ENCODE data around the gene ALDH2. TPM values are rescaled to one million over a fixed set of nuclear protein-coding genes. Genes with fewer than 3 reads are reported as not detected.

Gene ALDH2
- total RNA-seq, 4 donors from 2014 or later, result 70.2 to 120 (median 95.3) TPM

DNA sequence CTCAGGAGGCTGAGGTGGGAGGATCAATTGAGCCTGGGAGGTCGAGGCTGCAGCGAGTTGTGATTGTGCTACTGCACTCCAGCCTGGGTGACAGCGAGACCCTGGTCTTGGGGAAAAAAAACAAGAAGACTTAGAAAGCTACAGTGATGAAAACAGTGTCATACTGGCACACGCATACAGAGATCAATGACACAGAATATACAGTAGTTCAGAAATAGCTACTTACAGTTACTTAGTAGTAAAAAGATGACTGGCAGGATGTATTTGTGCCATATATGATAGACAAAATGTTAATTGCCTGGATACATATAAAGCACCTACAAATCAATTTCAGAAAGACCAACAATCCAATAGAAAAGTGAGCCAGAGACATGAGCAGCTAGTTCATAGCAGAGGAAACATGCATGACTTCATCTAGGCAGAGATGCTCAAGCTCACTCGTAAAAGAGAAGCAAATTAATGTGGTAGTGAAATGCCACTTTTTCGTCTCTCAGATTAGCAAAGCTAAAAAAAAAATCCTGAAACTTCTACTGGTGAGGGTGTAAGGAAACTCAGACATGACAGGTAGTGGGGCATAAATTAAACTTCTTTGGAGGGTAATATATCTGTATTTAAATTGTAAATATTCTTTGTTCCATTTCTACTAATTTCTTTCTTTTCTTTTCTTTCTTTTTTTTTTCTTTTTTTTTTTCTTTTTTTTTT, 2.5 kb upstream of the ALDH2 start:
- H3K9me3 ChIP-seq, result no peaks in the 10 kb centered on the region
- TF ChIP-seq POLR2A (IDR thresholded peaks at IDR 0.05), result no peak
- no peak for TF ChIP-seq EP300 (IDR thresholded peaks at IDR 0.05)
- no peak for TF ChIP-seq CTCF (IDR thresholded peaks at IDR 0.05)
- H3K4me1 ChIP-seq, result peaks cover 0 to 25% (median 15%) of the 10 kb centered on the region in 4 donors
- no peaks in the 10 kb centered on the region for H3K36me3 ChIP-seq
- DNase-seq (ENCODE audit: low spot score in 2 of 2), result no peak
- no peak overlapping the region for H3K4me3 ChIP-seq
- 58 to 59% methylated on average over 6 of the region's 6 CpGs for WGBS, 2 donors
- H3K27me3 ChIP-seq, result no peaks in the 10 kb centered on the region
- H3K27ac ChIP-seq, result no peak overlapping the region

- H3K4me1 ChIP-seq, result peaks cover 0 to 38% (median 16%) of the 10 kb centered on the region in 4 donors
- H3K36me3 ChIP-seq, result peaks cover 0 to 6% (median 0%) of the 10 kb centered on the region in 3 donors
- whole genome bisulfite sequencing, 2 donors, result 9 to 10% methylated on average over 18 of the region's 18 CpGs
- DNase-seq (ENCODE audit: low spot score in 2 of 2), result no peak
- no peak for TF ChIP-seq POLR2A (IDR thresholded peaks at IDR 0.05)
- TF ChIP-seq CTCF (IDR thresholded peaks at IDR 0.05), result no peak
- TF ChIP-seq EP300 (IDR thresholded peaks at IDR 0.05), result no peak
- H3K27ac ChIP-seq, result peak overlapping the region; percentile 60 to 91 (median 88)
- H3K9me3 ChIP-seq, result no peaks in the 10 kb centered on the region
- peak overlapping the region; percentile 65 to 88 (median 80) for H3K4me3 ChIP-seq
- H3K27me3 ChIP-seq, result no peaks in the 10 kb centered on the region
These were observed 827 bp downstream of the ALDH2 start for GRCh38 chr12:111767362-111768158.

DNA sequence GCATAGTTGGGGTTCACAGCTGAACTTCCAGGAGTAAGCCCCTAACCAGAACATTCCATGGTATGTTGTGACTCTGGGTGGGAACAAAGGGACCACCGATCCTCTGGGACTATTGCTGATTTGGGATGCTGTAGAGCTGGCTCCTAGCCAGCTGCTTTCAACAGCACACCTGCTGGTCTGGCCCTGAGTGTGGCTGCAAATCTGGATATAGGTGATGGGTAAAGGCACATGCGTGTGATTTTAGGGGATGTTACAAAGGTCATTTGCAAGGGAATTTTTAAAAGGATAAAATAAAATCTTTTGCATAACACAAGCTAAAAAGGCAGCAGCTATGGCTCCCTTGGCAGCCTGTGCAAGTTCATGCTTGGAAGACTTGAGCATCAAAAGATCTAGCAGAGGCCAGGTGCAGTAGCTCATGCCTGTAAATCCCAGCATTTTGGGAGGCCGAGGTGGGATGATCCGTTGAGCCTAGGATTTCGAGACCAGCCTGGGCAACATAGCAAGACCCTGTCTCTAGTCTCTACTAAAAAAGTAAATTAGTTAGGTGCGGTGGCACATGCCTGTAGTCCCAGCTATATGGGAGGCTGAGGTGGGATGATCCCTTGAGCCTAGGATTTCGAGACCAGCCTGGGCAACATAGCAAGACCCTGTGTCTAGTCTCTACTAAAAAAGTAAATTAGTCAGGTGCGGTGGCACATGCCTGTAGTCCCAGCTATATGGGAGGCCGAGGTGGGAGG, 1.6 kb downstream of the ALDH2 start:
- H3K9me3 ChIP-seq, result no peaks in the 10 kb centered on the region
- H3K36me3 ChIP-seq, result peaks cover 0 to 6% (median 0%) of the 10 kb centered on the region in 3 donors
- WGBS, 2 donors, result 89 to 90% methylated on average over 9 of the region's 9 CpGs
- peaks cover 0 to 45% (median 23%) of the 10 kb centered on the region in 4 donors for H3K4me1 ChIP-seq
- DNase-seq (ENCODE audit: low spot score in 2 of 2), result no peak
- peak overlapping the region in 3 of 4 donors; percentile 87 to 91 (median 89) for H3K27ac ChIP-seq
- no peaks in the 10 kb centered on the region for H3K27me3 ChIP-seq
- peak overlapping the region; percentile 65 to 88 (median 80) for H3K4me3 ChIP-seq
- TF ChIP-seq CTCF (IDR thresholded peaks at IDR 0.05) (no peak), POLR2A (IDR thresholded peaks at IDR 0.05) (no peak), EP300 (IDR thresholded peaks at IDR 0.05) (no peak)

DNA sequence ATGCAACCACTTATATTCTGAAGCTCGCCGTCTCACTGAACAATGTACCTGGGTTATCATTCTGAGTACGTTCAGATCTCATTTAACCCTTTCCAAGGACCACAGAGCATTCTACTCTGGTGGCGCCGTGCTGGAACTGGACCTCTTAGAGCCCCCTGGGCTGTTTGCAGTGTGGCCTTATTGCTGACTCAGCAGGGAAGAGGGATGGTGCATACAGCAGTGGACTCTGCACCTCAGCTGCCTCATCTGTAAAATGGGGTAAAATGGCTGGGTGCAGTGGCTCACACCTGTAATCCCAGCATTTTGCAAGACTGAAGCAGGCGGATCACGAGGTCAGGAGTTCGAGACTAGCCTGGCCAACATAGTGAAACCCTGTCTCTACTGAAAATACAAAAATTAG, 2.9 kb downstream of the ALDH2 start:
- WGBS, 2 donors, result 85 to 87% methylated on average over 8 of the region's 8 CpGs
- Histone ChIP-seq H3K9me3 (no peaks in the 10 kb centered on the region), H3K27ac (no peak overlapping the region), H3K27me3 (no peaks in the 10 kb centered on the region), H3K4me1 (peaks cover 0 to 58% (median 33%) of the 10 kb centered on the region in 4 donors), H3K36me3 (peaks cover 0 to 6% (median 0%) of the 10 kb centered on the region in 3 donors), H3K4me3 (no peak overlapping the region)
- DNase-seq (ENCODE audit: low spot score in 2 of 2), result no peak
- no peak for TF ChIP-seq POLR2A (IDR thresholded peaks at IDR 0.05)
- TF ChIP-seq EP300 (IDR thresholded peaks at IDR 0.05), result no peak
- no peak for TF ChIP-seq CTCF (IDR thresholded peaks at IDR 0.05)

Data from tibial nerve (tissue), 4 donors.